Pancreas (tissue), 10 donors: Measurements from ENCODE around the gene RNF14. TPM values are rescaled to one million over a fixed set of nuclear protein-coding genes. Genes with fewer than 3 reads are reported as not detected.

Experiments
- ATAC-seq, 4 donors: fragments of 200-7000 bp; cut with Tn5 transposase; one replicate each; pipeline versions ENCODE4 v1.8.0 to v1.9.1; 2020; ENCODE audit warnings: mild to moderate bottlenecking in 4 of 4, moderate library complexity in 4 of 4
- DNase-seq, 6 donors: peaks; one replicate each; pipeline ENCODE4 v3.0.0-alpha.2; 2020
- FAIRE-seq: peaks from 2 replicates; lab custom pipeline; 2012; peaks lifted over from hg19 to GRCh38; lab: Jason Lieb, UNC
- H3K27ac ChIP-seq, 4 donors: fragments of 200-600 bp; sonication (generic); 1 replicate in 3 of 4; 2 replicates in 1 of 4; pipeline versions ENCODE4 v1.5.0 to v1.8.0; 2020
- H3K27me3 ChIP-seq, 4 donors: fragments of 200-600 bp; one replicate each; pipeline ENCODE4 v1.8.0; 2021
- H3K36me3 ChIP-seq, 3 donors: fragments of 200-600 bp; sonication (generic) in 1 of 3; one replicate each; pipeline versions ENCODE4 v1.5.0 to v1.8.0; 2020 to 2021
- H3K4me1 ChIP-seq, 3 donors: fragments of 200-600 bp; one replicate each; pipeline ENCODE4 v1.8.0; 2021
- H3K4me3 ChIP-seq, 4 donors: fragments of 200-600 bp; sonication (generic) in 2 of 4; one replicate each; pipeline versions ENCODE4 v1.5.0 to v1.8.0; 2020 to 2021
- H3K9me3 ChIP-seq, 4 donors: fragments of 200-600 bp; one replicate each; pipeline ENCODE4 v1.8.0; 2021
- CTCF ChIP-seq, 4 donors: fragments of 200-600 bp; sonication (generic) in 3 of 4; IDR thresholded peaks; one replicate each; pipeline versions ENCODE4 v1.5.0 to v1.8.0; 2021; ENCODE audit warnings: antibody characterized with exemption in 4 of 4
- WGBS, 2 donors: extraction: QIAGEN DNeasy Blood & Tissue Kit; methylation state at CpG; one replicate each; pipeline ENCODE4 v1.1.7; 2013; 5-methylcytosine and 5-hydroxymethylcytosine counted together
- intact Hi-C, 3 donors: fragments of 100-400 bp; cut with DNase I; formaldehyde crosslinking; loops; one replicate each; pipeline versions ENCODE4 v1.11.1 to v1.14.2; 2022
- polyA plus RNA-seq, 2 donors: library from polyadenylated mRNA; stranded (reverse); fragments of 200-250 nt; gene quantifications; one replicate each; pipeline ENCODE4 v1.2.3, GENCODE V29; 2013
- total RNA-seq, 6 donors: library from RNA; stranded (reverse); fragmentation: NEBNext Ultra II Directional in 4 of 6; extraction: Animal tissue kit (Norgen Biotek cat#: 25700) in 4 of 6; gene quantifications; one replicate each; pipeline versions ENCODE4 v1.2.1 to v1.2.4, GENCODE V29; 2021 to 2023
- donor health status: healthy with polysubstance abuse.
- donor health status: DM: no; HTN: no; CAD: no; lungs with moderate emphysema.
- donor health status: DM: no; HTN: no; CAD: no.
- donor health status: control.
- donor health status: control.
- donor health status: Bipolar disorder and iron deficiency.
- donor health status: DM: yes; HTN: yes; CAD: no.
- donor health status: DM: no; HTN: no; CAD: no.
- donor health status: DM: no; HTN: no; CAD: no.
- donor health status: DM: yes; HTN: yes; CAD: no.

The RNF14 gene
- total and polyA plus RNA-seq, 8 donors = 7.8 to 30.4 (median 19.8) TPM

GRCh38 chr5:142000173-142000572 lies 31.3 kb downstream of the RNF14 start:
- no peak for TF ChIP-seq CTCF (IDR thresholded peaks at IDR 0.05)
- ATAC-seq (no peak), FAIRE-seq (no peak), DNase-seq (no peak)
- WGBS, 2 donors = 51 to 65% methylated on average over 1 of the region's 1 CpG
- Histone ChIP-seq H3K4me3 (no peak overlapping the region), H3K27me3 (no peaks in the 10 kb centered on the region), H3K27ac (no peak overlapping the region), H3K9me3 (no peaks in the 10 kb centered on the region), H3K4me1 (no peaks in the 10 kb centered on the region), H3K36me3 (peaks cover 0 to 11% (median 11%) of the 10 kb centered on the region in 3 donors)
- intact Hi-C loops = no loop called here

- no peak for ATAC-seq
- no peak overlapping the region for H3K27ac ChIP-seq
- TF ChIP-seq CTCF (IDR thresholded peaks at IDR 0.05) = no peak
- intact Hi-C loops = no loop called here
- DNase-seq = no peak
- 75 to 81% methylated on average over 6 of the region's 6 CpGs for WGBS, 2 donors
- no peak for FAIRE-seq
- H3K4me1 ChIP-seq = no peaks in the 10 kb centered on the region
- no peak overlapping the region for H3K4me3 ChIP-seq
- peaks cover 0 to 11% (median 11%) of the 10 kb centered on the region in 3 donors for H3K36me3 ChIP-seq
- H3K9me3 ChIP-seq = no peaks in the 10 kb centered on the region
- no peaks in the 10 kb centered on the region for H3K27me3 ChIP-seq
Observed at GRCh38 chr5:142000704-142001484, 32.0 kb downstream of the RNF14 start.

GRCh38 chr5:142003266-142003800 lies 34.4 kb downstream of the RNF14 start:
- DNase-seq (no peak), FAIRE-seq (no peak), ATAC-seq (no peak)
- H3K27ac ChIP-seq = no peak overlapping the region
- no peaks in the 10 kb centered on the region for H3K27me3 ChIP-seq
- intact Hi-C loops = no loop called here
- H3K9me3 ChIP-seq = no peaks in the 10 kb centered on the region
- peaks cover 0 to 11% (median 11%) of the 10 kb centered on the region in 3 donors for H3K36me3 ChIP-seq
- WGBS, 2 donors = 55 to 61% methylated on average over 2 of the region's 2 CpGs
- TF ChIP-seq CTCF (IDR thresholded peaks at IDR 0.05) = no peak
- no peaks in the 10 kb centered on the region for H3K4me1 ChIP-seq
- H3K4me3 ChIP-seq = no peak overlapping the region

GRCh38 chr5:142006363-142007236 lies 37.7 kb downstream of the RNF14 start:
- DNase-seq (peak in 1 of 6 donors; percentile 51), ATAC-seq (peak in 2 of 4 donors; percentile 18 to 29), FAIRE-seq (no peak)
- intact Hi-C loops = no loop called here
- no peaks in the 10 kb centered on the region for H3K9me3 ChIP-seq
- no peak overlapping the region for H3K27ac ChIP-seq
- H3K36me3 ChIP-seq = peaks cover 0 to 11% (median 3%) of the 10 kb centered on the region in 3 donors
- no peaks in the 10 kb centered on the region for H3K27me3 ChIP-seq
- H3K4me1 ChIP-seq = no peaks in the 10 kb centered on the region
- no peak for TF ChIP-seq CTCF (IDR thresholded peaks at IDR 0.05)
- H3K4me3 ChIP-seq = no peak overlapping the region
- WGBS, 2 donors = 81 to 84% methylated on average over 3 of the region's 3 CpGs
